GM19240 (cell line): Measurements from ENCODE around the gene MMRN2.
A peak's percentile ranks its signal among the peaks of the same experiment; 100 is the strongest.

Experiments used
- DNase-seq: peaks from one replicate; pipeline ENCODE4 v3.0.0; 2011; ENCODE audit warnings: low spot score; ENCODE audit not compliant: insufficient read length

MMRN2 gene

GRCh38 chr10:86970162-86970981 lies 13.0 kb upstream of the MMRN2 start:
- no peak for DNase-seq

GRCh38 chr10:86969421-86970041 lies 12.1 kb upstream of the MMRN2 start:
- no peak for DNase-seq

- DNase-seq: no peak
Observed at GRCh38 chr10:86968994-86969355, 11.6 kb upstream of the MMRN2 start.

- no peak for DNase-seq
Observed at GRCh38 chr10:86968271-86968993, 11.0 kb upstream of the MMRN2 start, which contains the start of gene ADIRF. ADIRF (plus strand) TSS chr10:86968482; CDS start chr10:86968545, 63 bp downstream.

GRCh38 chr10:86967481-86967941 lies 10.1 kb upstream of the MMRN2 start:
- DNase-seq: no peak

- no peak for DNase-seq
Observed at GRCh38 chr10:86965986-86966654, 8.7 kb upstream of the MMRN2 start.

GRCh38 chr10:86964847-86965190 lies 7.4 kb upstream of the MMRN2 start:
- no peak for DNase-seq

- DNase-seq: no peak
Observed at GRCh38 chr10:86964061-86964846, 6.8 kb upstream of the MMRN2 start.

- DNase-seq: no peak
Observed at GRCh38 chr10:86963341-86963919, 6.0 kb upstream of the MMRN2 start.

- no peak for DNase-seq
Observed at GRCh38 chr10:86962981-86963310, 5.5 kb upstream of the MMRN2 start.

GRCh38 chr10:86962136-86962980 lies 4.9 kb upstream of the MMRN2 start:
- no peak for DNase-seq

- DNase-seq: no peak
Observed at GRCh38 chr10:86961481-86962091, 4.2 kb upstream of the MMRN2 start.

- DNase-seq: no peak
Observed at GRCh38 chr10:86960863-86961434, 3.5 kb upstream of the MMRN2 start.

- peak; percentile 33 for DNase-seq
Observed at GRCh38 chr10:86960003-86960862, 2.8 kb upstream of the MMRN2 start.

- DNase-seq: no peak
Observed at GRCh38 chr10:86959737-86960002, 2.3 kb upstream of the MMRN2 start.

GRCh38 chr10:86958901-86959736 lies 1.7 kb upstream of the MMRN2 start:
- DNase-seq: no peak

- no peak for DNase-seq
Observed at GRCh38 chr10:86958116-86958900, 893 bp upstream of the MMRN2 start, which contains the start of gene SNCG. SNCG (plus strand) TSS chr10:86958599; CDS start chr10:86958698, 99 bp downstream.
